NCI-H524 treated with DMSO at 0.1 percent for 48 hours (cell line): ENCODE results near the gene HPD.
"Not testable (repeated sequence)": the region's sequence is repeated elsewhere in the genome, so short reads cannot be mapped to it uniquely, and the experiment has no call there.

Experiments used
- DNase-seq: peaks from one replicate; lab custom pipeline; 2025; lab: John Stamatoyannopoulos, UW

The HPD gene

GRCh38 chr12:121798787-121799155 is 59.9 kb downstream of the HPD start:
- no peak for DNase-seq

GRCh38 chr12:121797937-121798786 is 60.5 kb downstream of the HPD start:
- peak; percentile 20 for DNase-seq

GRCh38 chr12:121796855-121797751 is 61.6 kb downstream of the HPD start:
- no peak for DNase-seq

- no peak for DNase-seq
Observed at GRCh38 chr12:121795034-121795968, 63.4 kb downstream of the HPD start.

- no peak for DNase-seq
Observed at GRCh38 chr12:121794534-121795033, 64.1 kb downstream of the HPD start.

- DNase-seq, result peak; percentile 15
Observed at GRCh38 chr12:121793838-121794533, 64.7 kb downstream of the HPD start.

- no peak for DNase-seq
Observed at GRCh38 chr12:121793440-121793837, 65.2 kb downstream of the HPD start, which contains the start of gene RHOF. TSS of gene RHOF (minus strand) at chr12:121793688. CDS start at chr12:121793633, 55 bp downstream.

GRCh38 chr12:121792607-121793439 is 65.8 kb downstream of the HPD start:
- no peak for DNase-seq

GRCh38 chr12:121791671-121792551 is 66.7 kb downstream of the HPD start:
- no peak for DNase-seq

- not testable (repeated sequence) for DNase-seq
Observed at GRCh38 chr12:121790785-121791184, 67.9 kb downstream of the HPD start.

- no peak for DNase-seq
Observed at GRCh38 chr12:121789800-121790728, 68.6 kb downstream of the HPD start.
